HK-2 (cell line): Measurements from ENCODE around the gene STX18.
"Not testable (repeated sequence)": the region's sequence is repeated elsewhere in the genome, so short reads cannot be mapped to it uniquely, and the experiment has no call there.

Source experiments
- DNase-seq: peaks from one replicate; pipeline ENCODE4 v3.0.0-alpha.2; 2018; ENCODE audit not compliant: unreplicated experiment

Gene STX18

DNA sequence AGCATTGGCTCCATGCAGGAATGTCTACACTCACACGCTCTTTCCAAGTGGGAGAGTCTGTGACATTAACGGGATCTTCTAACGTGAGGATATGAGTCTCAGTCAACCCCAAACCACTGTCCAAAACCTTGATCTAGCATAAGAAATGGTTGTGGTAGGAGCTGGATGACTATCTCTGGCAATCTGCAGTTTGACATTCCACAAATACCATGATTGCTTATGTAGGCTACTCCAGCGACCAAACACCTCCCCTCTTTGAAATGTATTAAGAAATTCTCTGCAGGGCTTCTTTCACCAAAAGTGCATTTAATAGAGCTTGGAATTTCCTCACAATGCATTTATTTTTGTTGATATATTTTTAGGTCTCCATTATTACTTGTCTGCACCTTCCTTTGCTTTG, 14.1 kb upstream of the STX18 start:
- peak; percentile 2 for DNase-seq

DNA sequence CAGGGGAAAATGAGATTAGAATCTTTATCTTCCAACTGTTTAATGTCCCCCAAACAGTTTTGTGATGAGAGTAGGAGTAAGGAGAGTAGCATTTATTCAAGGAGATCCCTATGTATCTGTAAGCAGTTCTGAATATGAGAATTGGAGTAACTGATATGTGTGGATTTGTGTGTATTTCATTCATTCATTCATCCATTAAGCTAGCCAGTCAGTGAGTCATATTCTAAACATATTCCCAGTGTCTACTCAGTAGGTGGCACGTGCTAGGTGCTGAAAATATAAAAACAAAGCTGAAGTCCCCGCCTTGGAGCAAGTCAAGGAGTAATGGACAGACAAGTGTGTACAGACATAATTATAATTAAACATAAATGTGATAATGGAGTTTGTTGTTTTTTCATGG, 12.4 kb upstream of the STX18 start:
- no peak for DNase-seq

DNA sequence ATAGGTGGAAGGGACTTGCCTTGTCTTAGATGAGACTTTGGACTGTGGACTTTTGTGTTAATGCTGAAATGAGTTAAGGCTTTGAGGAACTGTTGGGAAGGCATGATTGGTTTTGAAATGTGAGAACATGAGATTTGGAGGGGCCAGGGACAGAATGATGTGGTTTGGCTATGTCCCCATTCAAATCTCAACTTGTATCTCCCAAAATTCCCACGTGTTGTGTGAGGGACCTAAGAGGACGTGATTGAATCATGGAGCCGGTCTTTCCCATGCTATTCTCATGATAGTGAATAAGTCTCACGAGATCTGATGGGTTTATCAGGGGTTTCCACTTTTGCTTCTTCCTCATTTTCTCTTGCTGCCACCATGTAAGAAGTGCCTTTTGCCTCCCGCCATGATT, 10.2 kb upstream of the STX18 start:
- DNase-seq = not testable (repeated sequence)

DNA sequence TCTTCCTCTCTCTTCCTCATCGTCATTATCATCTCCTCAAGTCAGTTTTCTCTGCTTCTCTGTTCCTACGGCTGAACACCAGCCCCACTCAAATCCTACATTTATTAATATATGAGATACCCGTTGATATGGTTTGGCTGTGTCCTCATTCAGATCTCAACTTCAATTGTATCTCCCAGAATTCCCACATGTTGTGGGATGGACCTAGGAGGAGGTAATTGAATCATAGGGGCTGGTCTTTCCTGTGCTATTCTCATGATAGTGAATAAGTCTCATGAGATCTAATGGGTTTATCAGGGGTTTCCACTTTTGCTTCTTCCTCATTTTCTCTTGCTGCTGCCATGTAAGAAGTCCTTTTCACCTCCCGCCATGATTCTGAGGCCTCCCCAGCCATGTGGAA, 8.3 kb upstream of the STX18 start:
- DNase-seq = not testable (repeated sequence)

DNA sequence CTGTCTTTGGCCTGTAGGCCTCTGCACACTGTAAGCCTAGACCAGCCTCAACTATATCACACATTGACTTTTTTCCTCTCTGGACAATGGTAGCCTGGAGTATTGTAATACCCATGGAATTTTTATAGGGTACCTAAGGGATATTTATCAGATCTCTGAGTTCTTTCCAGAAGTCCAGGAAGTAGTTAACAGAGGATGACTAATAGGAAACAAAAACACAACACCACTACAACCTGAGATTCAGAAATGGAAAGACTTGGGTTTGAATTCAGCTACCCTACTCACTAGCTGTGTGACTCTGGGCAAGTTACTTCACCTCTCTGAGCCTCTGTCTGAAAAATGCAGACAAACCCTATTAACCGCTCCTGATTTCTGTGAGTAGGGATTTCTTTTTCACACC, 7.7 kb upstream of the STX18 start:
- no peak for DNase-seq

DNA sequence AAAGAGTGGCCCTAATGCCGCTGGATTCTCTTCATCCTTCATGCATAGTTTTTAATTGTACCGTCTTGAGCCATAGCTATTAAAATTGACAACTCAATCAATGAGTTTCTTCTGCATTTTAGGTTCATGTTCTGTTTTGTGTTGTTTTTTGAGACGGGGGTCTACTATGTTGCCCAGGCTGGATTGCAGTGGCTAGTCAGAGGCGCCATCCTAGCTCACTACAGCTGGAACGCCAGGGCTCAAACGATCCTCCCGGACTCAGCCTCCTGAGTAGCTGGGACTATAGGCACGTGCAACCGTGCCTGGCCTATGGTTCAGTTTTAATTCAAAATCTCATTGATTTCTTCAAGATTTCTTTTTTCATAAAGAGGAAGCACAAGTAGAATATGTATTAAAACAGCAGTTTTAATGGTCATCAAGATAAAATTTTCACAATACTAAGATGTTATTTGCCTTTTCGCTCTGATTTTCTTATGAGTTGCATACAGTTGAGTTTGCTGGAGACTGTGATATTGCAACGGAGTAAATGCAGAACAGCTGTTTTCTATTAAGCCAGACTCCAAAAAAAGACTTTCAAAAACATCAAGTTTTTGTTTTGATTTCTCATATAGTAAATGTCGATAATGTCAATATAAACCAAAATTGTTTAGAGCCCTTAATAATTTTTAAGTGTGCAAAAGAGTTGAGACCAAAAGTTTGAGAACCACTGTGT, 1.1 kb upstream of the STX18 start:
- DNase-seq = peak; percentile 5

DNA sequence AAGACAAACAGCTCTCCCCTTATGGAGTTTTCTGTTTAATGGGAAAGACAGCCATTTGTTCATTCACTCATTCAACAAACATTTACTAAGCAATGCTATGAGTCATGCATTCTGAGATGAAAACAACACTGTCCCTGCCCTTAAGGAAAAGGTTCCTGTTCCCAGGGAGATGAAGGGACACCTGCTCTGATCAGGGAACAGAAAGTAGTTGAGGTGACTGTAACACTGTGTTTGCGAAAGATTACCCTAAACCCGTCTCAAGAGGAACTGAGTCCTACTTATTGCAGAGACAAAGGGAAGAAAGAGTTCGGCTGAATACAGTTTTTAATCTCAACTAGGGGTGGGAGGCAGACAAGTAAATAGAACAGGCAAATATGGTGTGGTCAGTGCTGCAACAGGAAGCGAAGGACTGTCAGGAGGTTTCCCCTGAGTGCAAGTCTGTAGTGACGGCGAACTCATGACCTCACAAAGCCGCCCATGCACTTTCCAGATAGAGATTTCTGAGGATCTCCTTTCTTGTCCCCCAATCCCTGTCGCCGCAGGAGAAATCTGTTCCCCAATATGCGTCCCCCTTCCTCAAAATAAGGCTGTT, 712 bp downstream of the STX18 start:
- peak; percentile 17 for DNase-seq

DNA sequence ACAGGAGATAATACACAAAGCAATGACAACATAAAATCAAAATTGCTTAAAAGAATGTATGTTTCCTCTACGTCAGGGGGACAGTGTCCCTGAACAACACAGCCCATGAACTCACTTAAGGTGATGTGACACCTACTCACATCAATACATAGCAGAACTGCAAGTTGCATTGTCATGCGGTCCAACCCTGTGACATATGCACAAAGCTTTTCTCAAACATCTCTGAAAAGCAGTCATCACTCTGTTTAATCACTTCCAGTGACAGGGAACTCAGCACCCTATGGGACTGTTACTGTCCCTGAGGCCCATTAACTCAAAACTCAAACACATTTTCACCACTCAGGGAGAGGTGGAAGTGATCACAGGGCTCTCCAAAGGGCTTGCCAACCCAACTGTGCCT, 2.4 kb downstream of the STX18 start:
- no peak for DNase-seq

DNA sequence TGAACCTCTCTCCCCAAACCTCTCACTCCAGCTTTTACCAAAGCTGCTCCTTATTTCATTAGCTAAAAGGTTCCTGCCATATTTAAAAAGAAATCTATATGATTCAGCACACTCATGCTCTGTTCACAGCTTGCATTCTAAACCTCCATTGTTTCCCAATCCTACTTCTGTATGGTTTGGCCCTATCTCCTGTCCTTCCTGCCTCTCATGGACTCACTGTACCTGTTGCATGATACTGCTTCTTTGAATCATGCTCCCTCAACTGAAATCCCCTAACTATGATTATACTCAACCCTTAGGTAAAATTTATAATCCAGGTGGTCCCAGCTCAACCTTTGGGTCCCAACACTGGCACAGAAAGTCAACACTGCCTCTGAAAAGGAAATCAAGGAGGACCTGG, 6.3 kb downstream of the STX18 start:
- DNase-seq = no peak

DNA sequence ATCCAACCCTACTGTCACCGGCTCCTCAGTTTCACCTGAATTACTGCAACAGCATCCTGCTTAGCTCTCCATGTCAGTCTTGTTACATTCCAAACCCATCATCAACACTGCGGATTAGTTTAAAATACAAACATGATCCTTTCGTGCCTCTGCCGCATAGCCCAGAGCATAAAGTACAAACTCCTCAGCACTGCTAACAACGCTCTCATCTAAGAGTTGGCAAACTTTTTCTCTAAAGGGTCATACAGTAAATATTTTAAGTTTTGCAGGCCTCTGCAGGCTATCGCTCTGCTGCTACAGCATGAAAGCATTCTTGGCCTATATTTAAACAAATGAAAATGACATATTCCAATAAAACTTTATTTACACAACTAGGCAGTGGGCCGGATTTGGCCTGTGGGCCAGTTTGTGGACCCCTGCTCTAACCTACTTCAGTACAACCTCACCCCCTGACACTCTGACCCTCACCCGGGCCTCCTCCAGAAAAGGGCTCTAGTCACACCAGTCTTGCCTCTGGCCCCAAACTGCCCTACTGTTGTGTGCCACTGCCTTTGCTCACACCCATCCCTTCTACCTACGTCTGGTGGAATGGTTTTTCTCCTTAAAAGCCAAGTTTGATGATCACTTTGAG, 7.2 kb downstream of the STX18 start:
- DNase-seq = no peak

DNA sequence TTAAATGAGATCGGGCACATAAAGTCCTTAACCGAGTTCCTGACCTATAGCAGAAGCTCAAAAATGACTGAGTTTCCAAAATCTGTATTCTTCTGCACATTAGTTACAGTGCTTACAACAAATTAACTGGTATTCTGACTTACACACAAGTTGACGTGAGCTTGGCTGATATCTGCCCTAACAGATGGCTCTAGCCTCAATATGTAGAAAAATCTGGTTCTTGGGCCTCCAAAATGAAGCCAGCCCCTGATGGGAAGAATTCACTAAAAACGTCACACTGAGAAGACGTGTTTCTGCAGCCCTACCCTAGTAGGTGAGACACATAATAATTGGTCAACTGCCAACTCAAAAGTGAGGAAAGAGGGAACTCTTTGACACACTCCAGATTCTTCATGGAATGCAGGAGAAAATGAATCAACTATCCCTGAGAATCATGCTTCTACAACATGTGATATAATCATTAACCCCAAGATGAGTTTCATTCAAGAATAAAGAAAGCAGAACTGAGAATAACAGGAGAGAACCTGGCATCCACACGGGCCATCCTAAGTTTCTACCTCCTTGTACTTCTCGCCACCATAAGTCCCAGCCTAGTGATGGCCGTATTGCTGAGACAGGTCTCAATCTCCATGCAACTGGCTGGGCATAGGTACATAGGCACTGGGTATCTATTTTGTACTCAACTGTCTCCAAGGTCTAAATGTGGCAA, 8.2 kb downstream of the STX18 start:
- DNase-seq = peak; percentile 3

DNA sequence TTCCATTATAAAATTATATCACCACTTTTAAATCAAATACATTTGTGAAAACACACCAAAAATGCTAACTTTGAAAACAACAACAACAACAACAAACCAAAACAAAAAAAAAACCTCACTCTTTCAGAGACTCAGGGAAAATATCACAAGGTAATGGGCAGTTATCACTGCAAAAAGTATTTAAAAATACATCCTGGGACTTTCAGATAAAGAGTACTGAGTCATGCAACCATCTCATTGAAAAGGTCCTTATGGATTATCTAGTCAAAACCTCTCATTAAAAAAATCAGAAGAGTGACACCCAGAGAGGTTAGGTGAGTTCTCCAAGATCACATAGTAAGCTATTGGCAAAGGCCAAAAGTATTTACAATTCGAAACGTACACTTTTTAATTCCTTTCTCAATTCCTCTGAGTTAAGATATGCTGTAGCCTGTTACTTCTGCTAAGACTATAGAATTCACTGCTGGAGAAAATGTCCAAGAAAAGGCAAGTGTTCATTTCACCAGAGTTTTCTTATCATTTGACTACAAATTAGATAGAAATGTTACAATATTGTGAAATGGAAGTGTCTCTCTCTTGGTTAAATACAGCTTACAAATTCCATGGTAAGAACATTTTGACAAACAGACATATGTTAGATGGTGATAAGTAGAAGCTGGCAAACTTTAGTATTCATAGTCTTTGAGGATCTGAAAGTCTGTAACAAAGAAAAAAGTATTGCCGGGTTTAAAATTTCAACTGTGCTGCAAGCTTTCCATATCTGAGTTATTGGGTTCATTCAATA, 9.3 kb downstream of the STX18 start:
- DNase-seq = no peak

DNA sequence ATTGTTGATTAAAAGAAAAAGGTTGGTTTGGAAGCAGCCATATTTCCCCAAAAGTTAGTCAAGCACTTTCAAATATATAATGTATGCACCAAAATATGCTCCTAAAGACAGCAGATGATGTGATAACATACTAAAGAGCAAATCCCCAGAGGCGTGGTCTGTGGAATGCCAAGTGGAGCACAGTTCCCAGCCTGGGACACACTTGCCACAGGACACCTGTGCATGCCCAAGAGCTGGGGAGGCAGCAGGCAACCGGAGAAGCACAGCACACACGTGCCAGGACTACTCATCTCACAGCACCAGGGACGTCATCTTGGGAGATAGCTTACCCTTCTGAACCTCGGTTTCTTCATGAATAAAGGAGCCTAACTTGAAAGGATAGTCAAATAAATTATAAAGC, 12.5 kb downstream of the STX18 start:
- DNase-seq = no peak

DNA sequence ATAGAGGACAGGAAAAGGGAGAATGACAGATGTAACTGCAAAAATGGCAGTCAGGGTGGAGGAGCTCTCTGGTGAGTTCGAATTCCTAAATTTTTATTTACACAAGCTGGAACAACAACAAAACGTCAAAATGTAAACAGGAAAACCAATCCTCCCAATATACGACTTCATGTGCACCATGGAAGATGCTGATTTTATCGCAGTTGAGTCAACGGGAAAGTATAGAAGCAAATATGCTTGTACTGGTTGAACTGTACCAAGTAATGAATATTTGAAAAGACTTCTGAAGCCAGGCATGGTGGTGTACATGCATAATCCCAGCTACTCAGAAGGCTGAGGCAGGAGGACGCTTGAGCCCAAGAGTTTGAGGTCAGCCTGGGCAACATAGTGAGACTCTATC, 15.4 kb downstream of the STX18 start:
- DNase-seq = no peak

DNA sequence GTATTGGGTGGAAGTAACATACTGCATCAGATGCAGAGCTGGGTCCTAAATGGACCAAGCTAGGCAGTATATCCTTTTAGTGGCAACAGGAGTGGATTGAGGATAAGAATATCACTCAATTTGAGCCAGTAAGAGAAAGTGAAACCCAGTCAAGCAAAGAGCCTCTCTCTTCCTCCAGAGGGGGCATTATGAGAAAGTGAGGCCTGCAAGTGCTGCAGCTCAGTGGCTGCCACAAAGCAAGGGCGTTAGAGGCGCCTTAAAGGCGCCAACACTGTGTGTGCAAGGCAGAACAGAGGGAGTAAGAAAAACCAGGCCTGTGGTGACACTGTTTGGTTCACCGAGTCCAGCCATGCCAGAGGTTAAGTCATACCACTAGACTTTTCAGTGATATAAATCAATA, 17.5 kb downstream of the STX18 start:
- peak; percentile 10 for DNase-seq

DNA sequence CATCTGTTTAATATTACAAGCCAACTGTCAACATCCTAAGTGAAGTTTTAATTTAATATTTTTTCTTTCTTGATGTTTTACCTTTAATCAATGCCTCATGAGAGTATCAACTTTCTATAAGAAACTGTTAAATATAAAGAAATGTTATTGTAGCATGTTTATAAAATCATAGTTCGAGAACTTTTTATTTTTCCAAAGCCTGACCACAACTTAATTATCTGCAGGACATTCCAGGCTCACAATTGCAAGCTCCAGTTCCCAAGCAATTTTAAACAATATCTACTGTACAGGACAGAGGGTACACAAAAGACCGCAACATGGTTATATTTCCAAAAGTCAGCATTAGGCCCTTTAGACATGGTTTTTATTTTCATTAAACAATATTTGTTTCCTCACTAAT, 20.1 kb downstream of the STX18 start:
- no peak for DNase-seq

DNA sequence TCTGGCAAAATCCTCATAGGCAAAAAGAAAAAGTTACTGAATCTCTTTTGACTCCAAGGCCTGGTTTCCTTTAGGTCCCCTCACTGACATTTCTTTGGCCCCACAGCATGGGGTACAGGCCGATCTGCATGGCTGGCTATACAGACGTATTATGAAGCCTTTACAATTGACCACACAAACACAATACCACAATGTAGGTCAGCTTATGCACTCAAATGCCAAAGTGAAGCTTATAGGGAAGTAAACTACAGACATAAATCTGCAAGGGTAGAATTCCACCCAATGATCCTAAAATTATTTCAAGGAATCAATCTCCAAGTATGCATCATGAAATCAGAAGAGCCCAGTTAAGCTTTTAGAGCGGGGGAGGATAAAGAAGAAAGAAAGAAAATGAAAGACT, 20.7 kb downstream of the STX18 start:
- DNase-seq = no peak

DNA sequence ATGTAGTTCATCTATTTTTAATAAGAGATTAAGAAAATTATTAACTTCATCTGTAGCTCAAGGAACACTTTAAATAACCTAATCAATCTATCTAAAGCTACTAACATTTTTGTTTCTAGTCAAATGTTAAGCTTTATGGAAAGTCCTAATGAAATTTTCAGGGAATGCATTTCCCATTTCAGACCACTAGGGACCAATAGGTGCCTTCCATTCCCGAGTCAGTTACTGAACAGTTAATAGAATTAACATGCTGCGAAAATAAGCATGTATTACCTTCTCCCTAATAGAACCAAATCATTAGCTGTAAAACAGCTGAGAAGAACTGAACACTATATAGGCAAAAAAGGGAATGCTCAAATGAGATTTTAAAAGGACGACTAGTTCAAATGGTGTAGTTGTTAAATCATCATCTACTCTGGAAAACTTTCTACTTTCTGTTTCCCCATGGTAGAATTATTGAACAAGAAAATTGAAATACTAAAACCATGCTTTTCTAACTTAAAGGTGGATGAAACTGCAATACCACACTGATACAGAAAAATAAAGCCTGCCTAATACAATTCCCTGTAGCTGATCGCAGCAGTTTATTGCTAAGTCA, 22.5 kb downstream of the STX18 start:
- no peak for DNase-seq

DNA sequence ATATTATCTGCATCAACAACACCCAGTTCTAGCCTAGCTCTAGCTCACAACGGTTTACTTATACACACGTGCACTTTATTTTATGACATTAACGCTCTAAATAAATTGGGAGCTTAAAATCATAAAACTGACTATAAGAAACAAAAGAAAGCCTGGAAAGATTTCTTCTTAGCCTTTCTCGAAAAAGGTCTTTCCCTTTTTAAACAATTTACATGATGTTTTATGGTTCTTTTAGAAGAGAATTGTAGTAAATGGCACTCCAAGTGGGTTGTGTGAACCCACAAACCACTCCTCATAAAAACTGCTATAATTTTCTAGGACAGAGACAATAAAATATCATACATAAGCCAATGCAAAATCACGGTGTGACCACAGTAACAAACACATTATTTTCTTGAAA, 23.1 kb downstream of the STX18 start:
- no peak for DNase-seq

DNA sequence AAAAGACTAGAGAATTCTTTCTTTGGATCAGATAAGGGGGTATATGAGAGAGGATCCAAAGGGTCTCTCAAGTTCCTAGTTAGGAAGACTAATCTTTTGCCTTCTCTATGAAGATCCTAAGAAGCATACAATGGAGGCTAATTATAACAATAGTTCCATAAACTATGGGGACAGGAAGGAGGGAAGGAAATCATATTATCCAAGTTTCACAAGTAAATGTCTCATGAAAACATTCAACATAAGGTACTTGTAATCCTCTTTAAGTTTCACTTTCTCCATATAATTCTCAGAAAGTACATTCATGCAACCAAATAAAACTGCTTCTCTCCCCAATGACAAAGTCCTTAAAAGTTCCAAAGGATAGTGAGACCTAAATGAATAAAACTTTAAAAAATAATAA, 27.1 kb downstream of the STX18 start:
- DNase-seq = no peak

DNA sequence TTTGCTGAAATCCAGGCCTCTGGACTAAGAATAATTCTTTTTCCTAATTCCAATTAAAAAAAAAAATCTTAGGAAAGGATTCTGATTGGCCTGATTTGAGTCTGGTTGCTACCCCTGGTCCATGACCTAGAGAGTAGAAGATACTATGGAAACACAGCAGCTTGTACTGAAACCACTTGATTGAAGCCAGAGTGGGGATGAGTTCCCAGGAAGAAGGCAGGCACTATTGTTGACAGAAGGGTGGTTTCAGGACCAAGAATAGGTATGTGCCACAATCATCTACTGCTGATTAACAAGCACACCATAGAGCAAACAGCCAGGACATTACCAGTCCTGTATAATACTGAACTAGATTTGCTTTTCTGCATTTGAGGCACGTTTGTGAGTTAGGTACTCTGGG, 29.6 kb downstream of the STX18 start:
- no peak for DNase-seq

DNA sequence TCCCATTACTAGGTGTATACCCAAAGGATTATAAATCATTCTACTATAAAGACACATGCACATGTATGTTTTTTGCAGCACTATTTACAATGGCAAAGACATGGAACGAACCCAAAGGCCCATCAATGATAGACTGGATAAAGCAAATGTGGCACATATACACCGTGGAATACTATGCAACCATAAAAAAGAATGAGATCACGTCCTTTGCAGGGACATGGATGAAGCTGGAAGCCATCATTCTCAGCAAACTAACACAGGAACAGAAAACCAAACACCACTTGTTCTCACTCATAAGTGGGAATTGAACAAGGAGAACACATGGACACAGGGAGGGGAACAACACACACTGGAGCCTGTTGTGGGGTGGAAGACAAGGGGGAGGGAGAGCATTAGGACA, 31.2 kb downstream of the STX18 start:
- DNase-seq = not testable (repeated sequence)
